Small intestine (tissue), 7 donors: ENCODE data around the gene LAIR1. TPM values are rescaled to one million over a fixed set of nuclear protein-coding genes. Genes with fewer than 3 reads are reported as not detected.
"Not testable (repeated sequence)": the region's sequence is repeated elsewhere in the genome, so short reads cannot be mapped to it uniquely, and the experiment has no call there.

ENCODE experiments used
- DNase-seq, 2 donors: peaks; one replicate each; pipeline versions ENCODE4 v3.0.0 to v3.0.0-alpha.2; 2013
- FAIRE-seq: peaks from 2 replicates; lab custom pipeline; 2012; peaks lifted over from hg19 to GRCh38; lab: Jason Lieb, UNC
- H3K27ac ChIP-seq, 3 donors: one replicate each; pipeline ENCODE4 v1.5.1; 2013; ENCODE audit warnings: low read length in 2 of 3, mild to moderate bottlenecking in 2 of 3, control low read depth in 1 of 3, inconsistent platforms in 1 of 3, low read depth in 1 of 3, moderate library complexity in 1 of 3
- H3K27me3 ChIP-seq, 3 donors: one replicate each; pipeline ENCODE4 v1.6.1; 2013; ENCODE audit warnings: low read length in 3 of 3, inconsistent platforms in 1 of 3; ENCODE audit not compliant: control insufficient read depth in 3 of 3, insufficient read depth in 3 of 3
- H3K36me3 ChIP-seq, 3 donors: one replicate each; pipeline ENCODE4 v1.6.1; 2013; ENCODE audit warnings: low read length in 3 of 3, inconsistent platforms in 1 of 3, low read depth in 1 of 3, mild to moderate bottlenecking in 1 of 3, moderate library complexity in 1 of 3; ENCODE audit not compliant: control insufficient read depth in 3 of 3, insufficient read depth in 2 of 3
- H3K4me1 ChIP-seq, 3 donors: one replicate each; pipeline ENCODE4 v1.6.1; 2013; ENCODE audit warnings: low read length in 2 of 3, inconsistent platforms in 1 of 3, low read depth in 1 of 3, mild to moderate bottlenecking in 1 of 3, moderate library complexity in 1 of 3; ENCODE audit not compliant: control insufficient read depth in 3 of 3, insufficient read depth in 2 of 3
- H3K4me3 ChIP-seq, 3 donors: one replicate each; pipeline ENCODE4 v1.5.1; 2013; ENCODE audit warnings: low read length in 3 of 3, control low read depth in 1 of 3, inconsistent platforms in 1 of 3, low read depth in 1 of 3, mild to moderate bottlenecking in 1 of 3, moderate library complexity in 1 of 3
- H3K9me3 ChIP-seq, 2 donors: one replicate each; pipeline ENCODE4 v1.6.1; 2013; ENCODE audit warnings: low read depth in 1 of 2, low read length in 1 of 2; ENCODE audit not compliant: control insufficient read depth in 2 of 2, insufficient read depth in 1 of 2
- WGBS, 3 donors: extraction: QIAGEN DNeasy Blood & Tissue Kit; methylation state at CpG; one replicate each; pipeline ENCODE4 v1.1.7; 2013; 5-methylcytosine and 5-hydroxymethylcytosine counted together
- polyA plus RNA-seq, 4 donors: library from polyadenylated mRNA; stranded (reverse) in 3 of 4; unstranded in 1 of 4; fragments of 200-250 nt in 3 of 4; fragments of 120-200 nt in 1 of 4; gene quantifications; one replicate each; pipeline versions ENCODE4 v1.2.1 to v1.2.3, GENCODE V29; 2013
- donor health status: healthy with polysubstance abuse.
- donor health status: control.
- donor health status: control.
- donor health status: Bipolar disorder and iron deficiency.
- donor health status: healthy.

LAIR1 gene
- polyA plus RNA-seq, 4 donors: 2.2 to 10.9 (median 8.9) TPM

DNA sequence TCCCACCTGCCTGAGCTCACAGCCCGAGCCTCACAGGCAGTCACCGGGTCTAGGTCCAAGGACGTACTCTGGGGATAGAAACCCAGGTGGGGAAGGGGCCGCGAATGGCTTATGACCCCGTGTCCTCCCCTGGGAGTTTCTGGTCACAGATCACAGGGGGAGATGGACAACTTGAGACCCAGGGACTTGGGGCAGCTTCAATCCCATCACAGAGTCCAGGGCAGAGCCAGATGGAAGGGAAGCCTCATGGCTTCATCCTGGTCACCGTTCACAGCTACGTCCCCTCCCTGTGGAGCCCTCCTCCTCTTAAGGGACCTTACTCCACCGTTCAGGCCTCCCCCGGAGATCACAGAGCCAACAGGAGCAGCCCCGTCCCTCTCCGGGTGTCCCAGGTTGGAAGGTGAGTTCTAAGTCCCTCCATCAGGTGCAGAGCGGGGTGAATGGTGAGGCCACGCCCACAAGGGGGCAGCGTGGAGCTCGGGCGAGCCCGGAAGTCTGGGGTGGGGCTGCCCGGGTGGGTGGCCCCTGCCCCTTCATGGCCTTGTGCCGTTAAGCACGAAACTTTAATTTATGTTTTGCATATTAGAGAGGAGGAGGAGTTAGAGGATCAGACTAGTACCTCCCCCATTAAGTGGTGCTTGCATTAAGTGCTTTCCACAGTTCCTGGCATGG is 5.4 kb downstream of the LAIR1 start:
- H3K27me3 ChIP-seq, H3K4me3 ChIP-seq, H3K9me3 ChIP-seq, H3K27ac ChIP-seq, H3K36me3 ChIP-seq, H3K4me1 ChIP-seq, DNase-seq, FAIRE-seq: not testable (repeated sequence)
- 15 to 23% (median 16%) methylated on average over 12 to 15 of the region's 21 CpGs for WGBS, 3 donors

DNA sequence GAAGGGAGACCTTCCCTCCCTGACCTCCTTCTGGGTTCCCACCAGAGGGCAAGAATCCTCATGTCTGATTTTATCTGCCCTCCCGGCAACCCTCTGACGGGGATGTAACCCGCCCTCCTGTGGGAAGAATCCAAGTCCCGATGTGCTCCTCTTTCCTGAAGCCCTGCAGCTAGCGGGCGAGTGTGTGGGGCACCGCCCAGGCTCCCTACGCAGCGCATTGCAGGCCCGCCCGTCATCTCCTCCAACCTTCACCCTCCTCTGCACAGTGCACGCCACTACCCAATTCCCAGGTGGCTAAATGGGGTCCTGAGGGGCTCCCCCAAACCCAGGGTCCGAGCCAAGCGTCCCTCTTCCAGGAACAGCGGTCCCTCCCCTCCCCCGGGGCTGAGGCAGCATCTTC is 7.3 kb downstream of the LAIR1 start:
- H3K9me3 ChIP-seq: no peaks in the 10 kb centered on the region
- DNase-seq (no peak), FAIRE-seq (no peak)
- H3K36me3 ChIP-seq: no peaks in the 10 kb centered on the region
- 72 to 85% (median 78%) methylated on average over 12 to 16 of the region's 16 CpGs for WGBS, 3 donors
- H3K27ac ChIP-seq: no peak overlapping the region
- no peaks in the 10 kb centered on the region for H3K4me1 ChIP-seq
- H3K4me3 ChIP-seq: no peak overlapping the region
- no peaks in the 10 kb centered on the region for H3K27me3 ChIP-seq

DNA sequence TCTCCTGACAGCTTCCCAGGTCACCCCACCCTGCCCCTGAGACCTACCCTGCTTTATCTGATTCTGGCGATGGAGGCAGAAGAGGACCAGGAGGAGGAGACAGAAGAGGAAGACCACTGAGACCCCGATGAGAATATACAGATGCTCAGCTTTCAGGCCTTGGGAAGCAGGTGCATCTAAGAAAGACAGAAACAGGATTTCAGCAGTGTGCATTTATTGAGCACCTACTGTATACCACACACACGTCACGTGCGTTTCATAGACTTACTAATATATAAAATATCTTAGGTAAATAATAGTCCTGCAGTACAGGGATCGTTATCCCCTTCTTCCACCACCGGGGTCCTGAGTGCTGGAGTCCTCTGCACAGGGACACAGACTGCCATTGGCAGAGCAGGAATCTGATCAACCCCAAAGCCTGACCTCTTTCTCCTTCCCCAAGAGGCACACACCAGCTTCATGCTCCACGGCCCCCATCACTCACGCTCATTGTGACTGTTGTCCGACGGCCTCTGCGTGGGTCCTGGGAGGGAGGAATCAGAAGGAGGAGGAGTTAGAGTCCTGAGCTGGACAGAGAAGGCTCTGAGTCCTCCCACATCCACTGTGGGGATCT is 8.2 kb downstream of the LAIR1 start:
- Histone ChIP-seq H3K36me3 (no peaks in the 10 kb centered on the region), H3K9me3 (no peaks in the 10 kb centered on the region), H3K4me3 (no peak overlapping the region), H3K27me3 (no peaks in the 10 kb centered on the region), H3K4me1 (no peaks in the 10 kb centered on the region), H3K27ac (no peak overlapping the region)
- no peak for DNase-seq
- WGBS, 3 donors: 72 to 88% (median 74%) methylated on average over 12 of the region's 12 CpGs
- no peak for FAIRE-seq

DNA sequence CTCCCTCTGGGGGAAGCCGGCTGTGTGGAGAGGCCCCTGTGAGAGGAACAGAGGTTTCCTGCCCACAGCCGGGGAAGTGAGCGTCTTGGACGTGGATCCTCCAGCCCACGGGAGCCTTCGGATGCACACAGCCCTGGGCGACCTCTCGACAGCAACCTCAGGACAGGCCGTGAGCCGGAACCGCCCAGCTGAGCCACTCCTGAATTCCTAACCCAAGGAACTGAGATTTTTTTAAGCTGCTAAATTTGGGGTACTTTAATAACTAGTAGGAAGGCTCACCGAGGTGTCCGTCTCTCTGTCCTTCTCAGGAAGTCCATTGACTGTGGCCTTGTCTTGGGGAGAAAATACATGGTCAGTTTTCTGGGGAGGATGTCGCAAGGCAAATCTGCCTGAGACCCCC is 9.1 kb downstream of the LAIR1 start:
- H3K27ac ChIP-seq: no peak overlapping the region
- 76 to 86% (median 79%) methylated on average over 14 of the region's 14 CpGs for WGBS, 3 donors
- H3K27me3 ChIP-seq: no peaks in the 10 kb centered on the region
- DNase-seq: no peak
- no peaks in the 10 kb centered on the region for H3K9me3 ChIP-seq
- no peak for FAIRE-seq
- no peaks in the 10 kb centered on the region for H3K36me3 ChIP-seq
- no peaks in the 10 kb centered on the region for H3K4me1 ChIP-seq
- H3K4me3 ChIP-seq: no peak overlapping the region

DNA sequence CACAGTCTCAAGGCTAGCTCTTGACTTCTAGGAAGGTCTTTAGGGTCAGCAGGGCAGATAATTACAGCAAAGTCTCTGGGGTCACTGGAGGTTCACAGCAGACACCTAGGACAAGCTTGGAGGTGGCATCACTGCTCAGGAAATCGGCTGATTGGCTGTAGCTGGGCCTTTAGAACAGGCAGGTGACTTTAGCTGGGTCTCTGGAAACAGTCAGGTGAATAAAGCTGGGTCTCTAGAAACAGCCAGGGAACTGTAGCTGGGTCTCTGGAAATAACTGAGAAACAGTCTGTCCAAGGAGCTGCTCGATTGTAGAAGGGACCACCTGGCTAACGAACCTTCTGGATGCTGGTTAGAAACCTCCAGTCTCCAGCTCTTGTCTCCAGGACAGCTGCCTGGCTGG is 10.0 kb downstream of the LAIR1 start:
- H3K36me3 ChIP-seq: no peaks in the 10 kb centered on the region
- WGBS, 3 donors: 36 to 62% (median 52%) methylated on average over 3 of the region's 3 CpGs
- DNase-seq (no peak), FAIRE-seq (no peak)
- H3K27me3 ChIP-seq: no peaks in the 10 kb centered on the region
- no peak overlapping the region for H3K4me3 ChIP-seq
- no peaks in the 10 kb centered on the region for H3K9me3 ChIP-seq
- no peaks in the 10 kb centered on the region for H3K4me1 ChIP-seq
- no peak overlapping the region for H3K27ac ChIP-seq

DNA sequence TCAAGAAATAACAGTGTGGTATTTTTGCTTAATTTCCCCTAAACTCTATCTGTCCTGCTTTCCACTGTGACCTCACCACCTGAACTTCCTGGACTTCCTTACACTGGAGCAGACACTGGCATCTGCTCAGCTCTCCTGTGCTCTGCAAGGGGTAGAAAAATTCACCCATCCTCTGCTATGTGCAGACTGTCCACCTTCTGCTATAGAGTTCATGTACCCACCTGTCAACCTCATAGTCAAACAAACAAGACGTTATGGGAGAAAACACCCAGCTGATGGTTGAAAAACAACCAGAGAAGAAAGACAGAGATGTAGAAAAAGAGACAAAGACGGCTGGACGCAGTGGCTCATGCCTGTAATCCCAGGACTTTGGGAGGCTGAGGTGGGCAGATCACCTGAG is 12.2 kb downstream of the LAIR1 start:
- no peaks in the 10 kb centered on the region for H3K4me1 ChIP-seq
- no peak for DNase-seq
- H3K4me3 ChIP-seq: no peak overlapping the region
- FAIRE-seq: no peak
- H3K9me3 ChIP-seq: no peaks in the 10 kb centered on the region
- 61 to 74% (median 65%) methylated on average over 3 of the region's 3 CpGs for WGBS, 3 donors
- H3K27me3 ChIP-seq: no peaks in the 10 kb centered on the region
- no peaks in the 10 kb centered on the region for H3K36me3 ChIP-seq
- no peak overlapping the region for H3K27ac ChIP-seq

DNA sequence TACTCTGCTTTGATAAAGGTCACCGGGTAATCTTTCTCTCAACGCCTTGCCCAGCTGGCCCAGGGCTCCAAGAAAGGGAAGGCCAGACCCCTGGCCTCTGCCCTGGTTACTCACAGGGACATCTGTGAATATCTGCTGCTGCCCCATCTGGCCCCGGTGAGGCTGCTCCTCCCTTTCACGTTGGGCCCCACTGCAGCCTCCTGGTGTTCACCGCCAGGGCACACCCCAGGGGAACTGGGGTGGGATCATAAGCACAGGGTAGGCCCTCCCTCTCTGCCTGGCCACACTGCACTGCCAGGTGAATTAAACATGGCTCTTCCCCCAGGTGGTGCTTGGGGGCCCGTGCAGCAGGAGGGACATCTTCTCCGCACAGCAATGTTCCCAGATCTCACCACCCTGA is 12.7 kb downstream of the LAIR1 start:
- FAIRE-seq: no peak
- Histone ChIP-seq H3K27ac (no peak overlapping the region), H3K27me3 (no peaks in the 10 kb centered on the region), H3K4me3 (no peak overlapping the region), H3K9me3 (no peaks in the 10 kb centered on the region), H3K4me1 (no peaks in the 10 kb centered on the region), H3K36me3 (no peaks in the 10 kb centered on the region)
- 55 to 71% (median 58%) methylated on average over 7 of the region's 7 CpGs for WGBS, 3 donors
- no peak for DNase-seq

DNA sequence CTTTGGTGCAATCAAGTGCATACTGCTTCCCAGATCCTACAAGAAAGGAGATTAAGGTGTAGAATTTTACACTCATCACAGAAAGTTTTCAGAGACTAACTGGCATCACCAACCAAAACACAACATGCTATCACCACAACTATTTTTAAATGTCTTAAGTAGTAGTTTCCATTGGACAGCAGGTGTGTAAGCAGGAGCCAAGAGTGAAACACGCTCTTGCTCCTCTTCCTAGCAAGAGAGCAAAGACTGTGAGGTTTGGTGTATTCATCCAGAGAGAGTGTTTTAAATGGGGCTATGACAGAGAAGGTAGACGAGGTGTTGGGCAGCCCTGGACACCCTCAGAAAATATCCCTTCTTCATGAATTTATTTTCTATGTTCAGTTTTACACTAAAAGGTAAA is 13.3 kb downstream of the LAIR1 start:
- no peaks in the 10 kb centered on the region for H3K36me3 ChIP-seq
- peaks cover 0 to 3% (median 0%) of the 10 kb centered on the region in 3 donors for H3K27me3 ChIP-seq
- 27 to 34% (median 28%) methylated on average over 2 of the region's 2 CpGs for WGBS, 3 donors
- FAIRE-seq: no peak
- H3K4me1 ChIP-seq: no peaks in the 10 kb centered on the region
- no peaks in the 10 kb centered on the region for H3K9me3 ChIP-seq
- no peak for DNase-seq
- no peak overlapping the region for H3K27ac ChIP-seq
- no peak overlapping the region for H3K4me3 ChIP-seq
